ENCODE results near the gene LRRC23.

LRRC23 gene, protein sequence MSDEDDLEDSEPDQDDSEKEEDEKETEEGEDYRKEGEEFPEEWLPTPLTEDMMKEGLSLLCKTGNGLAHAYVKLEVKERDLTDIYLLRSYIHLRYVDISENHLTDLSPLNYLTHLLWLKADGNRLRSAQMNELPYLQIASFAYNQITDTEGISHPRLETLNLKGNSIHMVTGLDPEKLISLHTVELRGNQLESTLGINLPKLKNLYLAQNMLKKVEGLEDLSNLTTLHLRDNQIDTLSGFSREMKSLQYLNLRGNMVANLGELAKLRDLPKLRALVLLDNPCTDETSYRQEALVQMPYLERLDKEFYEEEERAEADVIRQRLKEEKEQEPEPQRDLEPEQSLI

GRCh38 chr12:6904280-6905276 lies at the start of gene LRRC23:
TSS of gene LRRC23 (plus strand) at chr12:6904822. CDS start at chr12:6905634, 812 bp downstream.
- no peak for TF ChIP-seq CTCF (IDR thresholded peaks at IDR 0.05; ENCODE audit: insufficient read depth, low read depth, low read length, missing control alignments)
- DNase-seq (ENCODE audit: low read depth): peak; percentile 97
- peak within 1 kb of the TSS; percentile 79 for H3K4me3 ChIP-seq (ENCODE audit: low read length)

DNA sequence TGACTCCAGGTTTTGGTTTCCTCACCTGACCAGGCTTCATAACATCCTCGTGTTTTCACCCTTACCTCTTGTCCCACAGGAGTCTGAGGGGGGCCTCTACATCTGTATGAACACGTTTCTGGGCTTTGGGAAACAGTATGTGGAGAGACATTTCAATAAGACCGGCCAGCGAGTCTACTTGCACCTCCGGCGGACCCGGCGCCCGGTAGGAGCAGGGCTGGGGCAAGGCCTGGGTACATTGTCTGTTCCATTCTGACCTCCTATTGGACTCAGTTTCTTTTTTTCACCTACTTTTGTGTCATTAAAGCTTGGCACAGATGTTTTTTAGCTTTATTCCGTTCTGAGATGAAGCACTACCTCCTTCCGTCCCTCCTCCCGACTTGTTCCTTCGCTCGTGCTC lies 49.3 kb upstream of the LRRC23 start:
- H3K4me3 ChIP-seq (ENCODE audit: low read length): no peak overlapping the region
- no peak for TF ChIP-seq CTCF (IDR thresholded peaks at IDR 0.05; ENCODE audit: insufficient read depth, low read depth, low read length, missing control alignments)
- no peak for DNase-seq (ENCODE audit: low read depth)

- no peak for TF ChIP-seq CTCF (IDR thresholded peaks at IDR 0.05; ENCODE audit: insufficient read depth, low read depth, low read length, missing control alignments)
- no peak for DNase-seq (ENCODE audit: low read depth)
- H3K4me3 ChIP-seq (ENCODE audit: low read length): no peak overlapping the region
These were observed 45.8 kb upstream of the LRRC23 start for GRCh38 chr12:6858799-6859198.

GRCh38 chr12:6860116-6860515 lies 44.5 kb upstream of the LRRC23 start:
- DNase-seq (ENCODE audit: low read depth): no peak
- no peak for TF ChIP-seq CTCF (IDR thresholded peaks at IDR 0.05; ENCODE audit: insufficient read depth, low read depth, low read length, missing control alignments)
- no peak overlapping the region for H3K4me3 ChIP-seq (ENCODE audit: low read length)

- no peak for TF ChIP-seq CTCF (IDR thresholded peaks at IDR 0.05; ENCODE audit: insufficient read depth, low read depth, low read length, missing control alignments)
These were observed 43.7 kb upstream of the LRRC23 start for GRCh38 chr12:6860942-6861341.

DNA sequence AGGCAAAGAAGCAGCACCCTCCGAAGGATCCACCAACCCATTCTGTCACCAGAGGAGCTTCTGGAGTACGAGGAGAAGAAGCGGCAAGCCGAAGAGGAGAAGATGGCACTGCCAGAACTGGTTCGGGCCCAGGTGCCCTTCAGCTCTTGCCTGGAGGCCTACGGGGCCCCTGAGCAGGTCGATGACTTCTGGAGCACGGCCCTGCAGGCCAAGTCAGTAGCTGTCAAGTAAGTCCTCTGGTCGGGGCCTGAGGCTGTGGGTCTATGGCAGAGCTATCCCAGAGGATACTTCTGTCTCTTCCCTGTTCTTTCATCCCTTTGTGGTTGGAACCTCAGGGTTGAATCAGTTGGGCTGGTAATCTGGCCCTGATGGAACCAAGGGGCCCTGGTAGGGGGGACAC lies 43.2 kb upstream of the LRRC23 start:
- no peak for TF ChIP-seq CTCF (IDR thresholded peaks at IDR 0.05; ENCODE audit: insufficient read depth, low read depth, low read length, missing control alignments)
- no peak for DNase-seq (ENCODE audit: low read depth)
- no peak overlapping the region for H3K4me3 ChIP-seq (ENCODE audit: low read length)

More at GRCh38 chr12:6860942-6861341, 43.7 kb upstream of the LRRC23 start:
- DNase-seq (ENCODE audit: low read depth): no peak
- no peak overlapping the region for H3K4me3 ChIP-seq (ENCODE audit: low read length)
